Measurements from ENCODE around the gene PXMP4.

Gene PXMP4

DNA sequence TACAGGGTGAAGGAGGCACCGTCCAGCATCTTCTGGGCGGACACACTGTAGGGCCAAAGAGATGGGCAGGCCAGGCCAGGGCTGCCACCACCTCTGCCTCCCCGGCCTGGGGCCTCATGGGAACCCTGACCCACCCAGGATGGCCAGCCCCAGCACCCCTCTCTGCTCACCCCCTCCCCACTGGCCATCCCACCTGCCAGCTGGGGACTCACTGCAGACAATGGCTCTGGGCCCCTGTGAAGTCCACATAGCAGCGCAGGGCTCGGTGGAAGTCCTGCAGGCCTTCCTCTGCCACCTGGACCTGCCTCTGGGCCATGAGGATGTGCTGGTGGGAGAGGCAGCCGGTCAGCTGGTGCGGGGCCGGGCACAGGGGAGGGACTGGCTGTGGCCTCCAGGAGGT, 61.6 kb downstream of the PXMP4 start:
- H3K27ac ChIP-seq, result no peak overlapping the region
- TF ChIP-seq ZFX (IDR thresholded peaks at IDR 0.05), result no peak
- TF ChIP-seq, protein P1, sequence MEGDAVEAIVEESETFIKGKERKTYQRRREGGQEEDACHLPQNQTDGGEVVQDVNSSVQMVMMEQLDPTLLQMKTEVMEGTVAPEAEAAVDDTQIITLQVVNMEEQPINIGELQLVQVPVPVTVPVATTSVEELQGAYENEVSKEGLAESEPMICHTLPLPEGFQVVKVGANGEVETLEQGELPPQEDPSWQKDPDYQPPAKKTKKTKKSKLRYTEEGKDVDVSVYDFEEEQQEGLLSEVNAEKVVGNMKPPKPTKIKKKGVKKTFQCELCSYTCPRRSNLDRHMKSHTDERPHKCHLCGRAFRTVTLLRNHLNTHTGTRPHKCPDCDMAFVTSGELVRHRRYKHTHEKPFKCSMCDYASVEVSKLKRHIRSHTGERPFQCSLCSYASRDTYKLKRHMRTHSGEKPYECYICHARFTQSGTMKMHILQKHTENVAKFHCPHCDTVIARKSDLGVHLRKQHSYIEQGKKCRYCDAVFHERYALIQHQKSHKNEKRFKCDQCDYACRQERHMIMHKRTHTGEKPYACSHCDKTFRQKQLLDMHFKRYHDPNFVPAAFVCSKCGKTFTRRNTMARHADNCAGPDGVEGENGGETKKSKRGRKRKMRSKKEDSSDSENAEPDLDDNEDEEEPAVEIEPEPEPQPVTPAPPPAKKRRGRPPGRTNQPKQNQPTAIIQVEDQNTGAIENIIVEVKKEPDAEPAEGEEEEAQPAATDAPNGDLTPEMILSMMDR (conservative IDR thresholded peaks at IDR 0.05), result no peak

DNA sequence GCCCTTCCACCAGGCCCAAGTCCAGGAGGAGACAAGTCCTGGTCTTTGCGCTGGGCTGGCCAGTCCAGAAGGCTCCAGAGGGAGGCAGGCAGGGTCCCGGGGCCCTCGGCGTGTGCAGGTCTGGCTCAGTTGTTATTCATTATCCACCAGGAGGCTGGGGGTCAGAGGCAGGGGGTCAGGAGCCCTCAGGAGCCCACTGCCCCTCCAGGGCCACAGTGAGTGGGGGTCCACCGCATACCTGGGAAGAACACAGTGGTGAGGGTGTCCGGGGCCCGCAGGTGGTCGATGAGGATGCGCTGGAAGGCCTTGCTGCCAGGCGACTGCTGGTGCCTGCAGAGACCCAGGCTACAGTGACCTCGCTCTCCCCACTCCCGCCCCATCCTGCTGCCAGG, 62.4 kb downstream of the PXMP4 start:
- TF ChIP-seq ZFX (IDR thresholded peaks at IDR 0.05), result no peak
- TF ChIP-seq, protein P1 (conservative IDR thresholded peaks at IDR 0.05), result no peak
- no peak overlapping the region for H3K27ac ChIP-seq

DNA sequence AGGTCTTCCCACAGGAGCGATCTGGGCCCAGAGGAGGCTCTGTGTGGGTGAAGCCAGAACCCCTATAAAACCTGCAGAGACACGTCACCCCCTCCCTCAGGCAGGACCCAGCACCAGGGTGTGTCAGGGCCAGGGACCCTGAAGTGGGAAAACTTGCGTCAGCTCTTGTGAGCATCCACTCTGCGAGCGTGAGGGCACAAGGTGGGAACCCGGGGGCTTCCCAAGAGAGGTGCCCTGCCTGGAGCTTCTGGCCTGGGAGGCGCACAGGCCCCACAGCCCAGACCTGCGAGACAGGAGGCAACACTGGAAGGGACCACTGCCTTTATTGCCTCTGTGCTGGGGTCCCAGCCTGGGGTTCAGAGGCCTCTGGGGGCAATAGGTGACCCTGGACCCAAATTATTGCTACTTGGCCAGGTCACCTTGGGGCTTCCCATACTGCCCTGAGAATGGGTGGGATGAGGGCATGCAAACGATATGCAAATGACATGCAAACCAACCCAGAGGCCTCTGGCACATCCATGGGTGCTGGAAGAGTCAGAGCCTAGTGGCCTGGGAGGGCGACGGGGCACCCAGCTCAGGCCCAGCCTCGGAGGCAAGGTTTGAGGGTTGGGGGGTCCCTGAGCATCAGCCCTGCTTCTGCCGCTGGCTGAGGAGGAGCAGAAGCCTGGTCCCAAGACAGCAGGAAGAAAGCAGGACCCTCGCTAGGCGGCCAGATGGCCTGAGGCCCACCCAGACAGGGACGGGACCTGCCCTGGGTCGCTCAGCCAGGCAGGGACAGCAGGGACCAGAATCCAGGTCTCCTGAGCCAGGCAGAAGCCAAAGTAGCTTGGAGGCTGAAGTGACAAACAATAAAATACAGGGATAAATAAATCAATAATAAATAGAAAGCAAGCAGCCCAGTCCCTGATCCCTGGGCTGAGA, 63.1 kb downstream of the PXMP4 start:
- no peak for TF ChIP-seq ZFX (IDR thresholded peaks at IDR 0.05)
- TF ChIP-seq, protein P1 (conservative IDR thresholded peaks at IDR 0.05), result no peak
- H3K27ac ChIP-seq, result no peak overlapping the region; the same call in 1 of the 2 replicates

DNA sequence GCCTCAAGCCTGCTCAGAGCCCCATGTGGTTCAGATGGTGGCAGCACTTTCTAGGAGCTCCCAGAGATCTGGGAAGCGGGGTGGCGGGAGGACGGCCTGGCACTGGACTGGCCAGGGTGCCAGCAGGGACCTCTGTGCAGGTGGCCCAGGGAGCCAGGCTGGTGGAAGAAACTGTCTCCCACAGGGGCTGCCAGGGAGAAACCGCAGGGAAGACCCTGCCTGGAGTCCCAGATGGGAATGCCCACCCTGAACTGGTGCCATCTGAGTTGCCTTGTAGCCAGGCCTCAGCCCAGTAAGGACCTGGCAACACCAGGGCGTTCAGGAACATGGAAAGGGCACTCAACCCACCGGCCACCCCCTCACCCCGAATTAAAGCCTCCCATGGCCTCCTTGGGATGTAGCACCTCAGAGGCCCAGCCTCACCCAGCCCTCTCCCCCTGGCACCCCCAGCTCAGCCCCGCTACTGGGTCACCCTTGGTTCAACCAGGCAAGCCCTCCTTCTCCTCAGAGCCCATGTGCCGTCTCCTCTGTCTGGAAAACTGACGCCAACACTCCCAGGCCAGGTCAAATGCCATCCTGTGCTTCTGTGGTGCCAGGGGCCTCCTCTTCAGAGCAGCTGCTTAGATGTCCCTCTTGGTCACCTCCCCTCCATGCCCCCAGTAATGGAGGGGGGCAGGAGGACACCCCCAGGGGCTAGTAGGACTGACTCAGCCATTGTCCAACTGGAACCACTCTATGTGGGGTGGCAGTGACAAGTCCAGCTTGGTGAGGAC, 63.9 kb downstream of the PXMP4 start:
- H3K27ac ChIP-seq, result peak overlapping the region; percentile 4; the same call in 1 of the 2 replicates
- TF ChIP-seq ZFX (IDR thresholded peaks at IDR 0.05), result no peak
- TF ChIP-seq, protein P1 (conservative IDR thresholded peaks at IDR 0.05), result no peak

DNA sequence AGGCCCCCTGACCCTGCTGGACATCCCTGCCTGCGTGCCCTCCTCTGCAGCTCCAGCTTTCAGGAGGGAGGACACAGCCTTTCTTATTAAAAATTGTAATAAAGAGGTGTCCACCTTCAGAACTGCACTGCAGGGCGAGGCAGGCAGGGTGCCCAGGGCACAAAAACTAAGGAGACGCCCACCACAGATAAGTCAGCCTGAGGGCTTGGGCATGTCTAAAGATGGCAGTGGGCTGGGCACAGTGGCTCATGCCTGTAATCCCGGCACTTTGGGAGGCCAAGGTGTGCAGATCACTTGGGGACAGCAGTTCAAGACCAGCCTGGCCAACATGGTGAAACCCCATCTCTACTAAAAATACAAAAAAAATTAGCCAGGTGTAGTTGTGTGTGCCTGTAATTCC, 64.9 kb downstream of the PXMP4 start:
- TF ChIP-seq ZFX (IDR thresholded peaks at IDR 0.05), result no peak
- TF ChIP-seq, protein P1 (conservative IDR thresholded peaks at IDR 0.05), result no peak
- H3K27ac ChIP-seq, result peak overlapping the region; percentile 93

DNA sequence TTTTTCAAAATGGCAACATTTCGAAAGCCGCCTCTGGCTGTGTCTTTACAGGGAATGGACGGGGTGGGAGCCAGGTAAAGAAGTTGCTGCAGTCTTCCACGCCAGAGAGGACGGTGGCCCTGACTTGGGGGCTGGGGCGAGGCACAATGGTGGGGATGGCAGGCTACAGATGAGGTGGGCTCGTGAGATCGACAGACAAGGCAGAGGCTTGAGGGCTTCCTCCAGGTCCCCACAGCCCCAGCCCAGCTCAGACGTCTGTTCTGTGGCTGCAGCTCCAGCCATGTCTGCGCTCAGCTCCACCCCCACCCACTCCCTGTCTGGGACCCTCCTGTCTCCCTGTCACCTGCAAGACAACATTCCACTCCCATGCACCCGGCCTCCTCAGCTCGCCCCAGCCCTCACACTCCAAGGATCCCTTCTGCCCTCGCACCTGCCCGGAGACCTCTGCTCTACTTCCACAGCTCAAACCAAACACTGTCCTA, 65.4 kb downstream of the PXMP4 start:
- peak overlapping the region; percentile 93 for H3K27ac ChIP-seq
- TF ChIP-seq ZFX (IDR thresholded peaks at IDR 0.05), result no peak
- TF ChIP-seq, protein P1 (conservative IDR thresholded peaks at IDR 0.05), result no peak

All from C4-2B (cell line).